ENCODE data around the gene CCDC92B.

Gene CCDC92B

DNA sequence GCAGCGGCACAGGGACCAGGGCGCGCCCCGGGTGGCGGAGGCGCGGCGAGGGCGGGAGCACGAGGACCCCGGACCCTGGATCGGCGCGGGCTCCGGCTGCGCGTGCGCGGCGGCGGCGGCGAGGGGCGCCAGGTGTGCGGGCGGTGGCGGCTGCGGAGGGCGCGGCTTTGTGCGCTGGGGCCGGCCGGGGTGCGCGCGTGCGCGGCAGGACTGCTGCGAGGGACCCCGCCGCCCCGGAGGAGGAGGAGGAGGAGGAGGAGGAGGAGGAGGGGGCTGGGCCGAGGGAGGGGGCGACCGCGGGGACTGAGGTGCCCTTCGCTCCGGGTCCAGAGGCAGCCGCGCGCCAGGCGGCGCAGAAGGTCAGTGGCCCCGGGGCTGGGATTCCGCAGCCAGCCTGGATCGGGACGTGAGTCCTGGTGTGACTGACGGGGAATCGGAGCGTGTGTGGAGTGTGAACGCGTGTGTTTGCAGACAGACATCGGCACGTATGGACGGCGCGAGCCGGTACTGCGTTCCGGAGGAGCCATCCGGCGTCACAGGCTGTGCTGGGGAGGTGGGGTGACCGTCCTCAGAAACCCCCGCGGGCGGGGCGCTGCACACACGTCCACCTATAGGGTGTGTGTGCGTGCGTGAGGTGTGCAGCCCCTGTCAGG, 27.3 kb upstream of the CCDC92B start:
- ATAC-seq: peak; percentile 43

DNA sequence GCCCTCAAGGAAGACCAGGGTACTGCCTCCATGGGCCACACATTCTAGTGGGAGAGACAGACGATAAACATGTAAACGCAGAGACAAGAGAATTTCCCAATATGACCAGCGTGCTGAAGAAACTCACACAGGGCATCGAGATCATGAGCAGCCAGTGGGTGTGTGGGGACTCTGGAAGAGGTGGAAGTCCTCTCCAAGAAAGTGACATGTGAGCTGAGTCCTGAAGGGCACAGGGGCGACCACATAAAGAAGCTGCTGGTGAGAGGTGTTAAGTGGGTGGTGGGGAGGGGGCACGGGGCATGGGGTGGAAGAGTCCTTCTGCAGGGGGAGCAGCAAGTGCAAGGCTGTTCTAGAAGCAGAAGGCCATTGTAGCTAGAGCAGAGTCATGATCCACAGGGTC, 25.8 kb upstream of the CCDC92B start:
- no peak for ATAC-seq
- no peak for TF ChIP-seq SNAI2 (CRISPR knock-in tag; IDR thresholded peaks at IDR 0.05)
- no peak for TF ChIP-seq OSR1 (CRISPR knock-in tag; IDR thresholded peaks at IDR 0.05)
- no peak for TF ChIP-seq ZNF8 (CRISPR knock-in tag; IDR thresholded peaks at IDR 0.05)
- no peak for TF ChIP-seq ESRRG (CRISPR knock-in tag; IDR thresholded peaks at IDR 0.05)
- no peak for TF ChIP-seq ZFP3 (CRISPR knock-in tag; IDR thresholded peaks at IDR 0.05)
- no peak for TF ChIP-seq TOX (CRISPR knock-in tag; IDR thresholded peaks at IDR 0.05; ENCODE audit: borderline replicate concordance)
- no peak for TF ChIP-seq ARNTL (CRISPR knock-in tag; IDR thresholded peaks at IDR 0.05; ENCODE audit: borderline replicate concordance, low read depth)
- no peak for TF ChIP-seq ZC3H10 (CRISPR knock-in tag; IDR thresholded peaks at IDR 0.05)
- no peak for TF ChIP-seq CSDC2 (CRISPR knock-in tag; IDR thresholded peaks at IDR 0.05)
- TF ChIP-seq TCF4 (CRISPR knock-in tag; IDR thresholded peaks at IDR 0.05; ENCODE audit: borderline replicate concordance): no peak
- no peak for TF ChIP-seq RARB (CRISPR knock-in tag; IDR thresholded peaks at IDR 0.05)
- no peak for TF ChIP-seq ISL1 (CRISPR knock-in tag; IDR thresholded peaks at IDR 0.05)
- TF ChIP-seq PPARA (CRISPR knock-in tag; IDR thresholded peaks at IDR 0.05; ENCODE audit: borderline replicate concordance): no peak
- TF ChIP-seq, protein P1, sequence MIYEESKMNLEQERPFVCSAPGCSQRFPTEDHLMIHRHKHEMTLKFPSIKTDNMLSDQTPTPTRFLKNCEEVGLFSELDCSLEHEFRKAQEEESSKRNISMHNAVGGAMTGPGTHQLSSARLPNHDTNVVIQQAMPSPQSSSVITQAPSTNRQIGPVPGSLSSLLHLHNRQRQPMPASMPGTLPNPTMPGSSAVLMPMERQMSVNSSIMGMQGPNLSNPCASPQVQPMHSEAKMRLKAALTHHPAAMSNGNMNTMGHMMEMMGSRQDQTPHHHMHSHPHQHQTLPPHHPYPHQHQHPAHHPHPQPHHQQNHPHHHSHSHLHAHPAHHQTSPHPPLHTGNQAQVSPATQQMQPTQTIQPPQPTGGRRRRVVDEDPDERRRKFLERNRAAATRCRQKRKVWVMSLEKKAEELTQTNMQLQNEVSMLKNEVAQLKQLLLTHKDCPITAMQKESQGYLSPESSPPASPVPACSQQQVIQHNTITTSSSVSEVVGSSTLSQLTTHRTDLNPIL (CRISPR knock-in tag; IDR thresholded peaks at IDR 0.05; ENCODE audit: low read depth): no peak
- TF ChIP-seq ZFP30 (CRISPR knock-in tag; IDR thresholded peaks at IDR 0.05): no peak
- TF ChIP-seq ZNF565 (CRISPR knock-in tag; conservative IDR thresholded peaks at IDR 0.05; ENCODE audit: low read depth): no peak
- no peak for TF ChIP-seq ZNF70 (CRISPR knock-in tag; IDR thresholded peaks at IDR 0.05)
- TF ChIP-seq, protein P2, sequence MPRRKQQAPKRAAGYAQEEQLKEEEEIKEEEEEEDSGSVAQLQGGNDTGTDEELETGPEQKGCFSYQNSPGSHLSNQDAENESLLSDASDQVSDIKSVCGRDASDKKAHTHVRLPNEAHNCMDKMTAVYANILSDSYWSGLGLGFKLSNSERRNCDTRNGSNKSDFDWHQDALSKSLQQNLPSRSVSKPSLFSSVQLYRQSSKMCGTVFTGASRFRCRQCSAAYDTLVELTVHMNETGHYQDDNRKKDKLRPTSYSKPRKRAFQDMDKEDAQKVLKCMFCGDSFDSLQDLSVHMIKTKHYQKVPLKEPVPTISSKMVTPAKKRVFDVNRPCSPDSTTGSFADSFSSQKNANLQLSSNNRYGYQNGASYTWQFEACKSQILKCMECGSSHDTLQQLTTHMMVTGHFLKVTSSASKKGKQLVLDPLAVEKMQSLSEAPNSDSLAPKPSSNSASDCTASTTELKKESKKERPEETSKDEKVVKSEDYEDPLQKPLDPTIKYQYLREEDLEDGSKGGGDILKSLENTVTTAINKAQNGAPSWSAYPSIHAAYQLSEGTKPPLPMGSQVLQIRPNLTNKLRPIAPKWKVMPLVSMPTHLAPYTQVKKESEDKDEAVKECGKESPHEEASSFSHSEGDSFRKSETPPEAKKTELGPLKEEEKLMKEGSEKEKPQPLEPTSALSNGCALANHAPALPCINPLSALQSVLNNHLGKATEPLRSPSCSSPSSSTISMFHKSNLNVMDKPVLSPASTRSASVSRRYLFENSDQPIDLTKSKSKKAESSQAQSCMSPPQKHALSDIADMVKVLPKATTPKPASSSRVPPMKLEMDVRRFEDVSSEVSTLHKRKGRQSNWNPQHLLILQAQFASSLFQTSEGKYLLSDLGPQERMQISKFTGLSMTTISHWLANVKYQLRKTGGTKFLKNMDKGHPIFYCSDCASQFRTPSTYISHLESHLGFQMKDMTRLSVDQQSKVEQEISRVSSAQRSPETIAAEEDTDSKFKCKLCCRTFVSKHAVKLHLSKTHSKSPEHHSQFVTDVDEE (CRISPR knock-in tag; IDR thresholded peaks at IDR 0.05): no peak
- TF ChIP-seq BACH2 (CRISPR knock-in tag; IDR thresholded peaks at IDR 0.05; ENCODE audit: borderline replicate concordance): no peak

More for the DNA sequence above, 27.3 kb upstream of the CCDC92B start:
- TF ChIP-seq CSDC2 (CRISPR knock-in tag; IDR thresholded peaks at IDR 0.05) (no peak), TCF4 (CRISPR knock-in tag; IDR thresholded peaks at IDR 0.05; ENCODE audit: borderline replicate concordance) (no peak), ZNF70 (CRISPR knock-in tag; IDR thresholded peaks at IDR 0.05) (no peak), BACH2 (CRISPR knock-in tag; IDR thresholded peaks at IDR 0.05; ENCODE audit: borderline replicate concordance) (no peak), TOX (CRISPR knock-in tag; IDR thresholded peaks at IDR 0.05; ENCODE audit: borderline replicate concordance) (no peak), RARB (CRISPR knock-in tag; IDR thresholded peaks at IDR 0.05) (no peak), ZFP3 (CRISPR knock-in tag; IDR thresholded peaks at IDR 0.05) (no peak)
- TF ChIP-seq, protein P2 (CRISPR knock-in tag; IDR thresholded peaks at IDR 0.05): no peak
- TF ChIP-seq, protein P3, sequence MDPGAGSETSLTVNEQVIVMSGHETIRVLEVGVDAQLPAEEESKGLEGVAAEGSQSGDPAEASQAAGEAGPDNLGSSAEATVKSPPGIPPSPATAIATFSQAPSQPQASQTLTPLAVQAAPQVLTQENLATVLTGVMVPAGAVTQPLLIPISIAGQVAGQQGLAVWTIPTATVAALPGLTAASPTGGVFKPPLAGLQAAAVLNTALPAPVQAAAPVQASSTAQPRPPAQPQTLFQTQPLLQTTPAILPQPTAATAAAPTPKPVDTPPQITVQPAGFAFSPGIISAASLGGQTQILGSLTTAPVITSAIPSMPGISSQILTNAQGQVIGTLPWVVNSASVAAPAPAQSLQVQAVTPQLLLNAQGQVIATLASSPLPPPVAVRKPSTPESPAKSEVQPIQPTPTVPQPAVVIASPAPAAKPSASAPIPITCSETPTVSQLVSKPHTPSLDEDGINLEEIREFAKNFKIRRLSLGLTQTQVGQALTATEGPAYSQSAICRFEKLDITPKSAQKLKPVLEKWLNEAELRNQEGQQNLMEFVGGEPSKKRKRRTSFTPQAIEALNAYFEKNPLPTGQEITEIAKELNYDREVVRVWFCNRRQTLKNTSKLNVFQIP (CRISPR knock-in tag; IDR thresholded peaks at IDR 0.05; ENCODE audit: borderline replicate concordance, low read depth): no peak
- TF ChIP-seq, protein P1 (CRISPR knock-in tag; IDR thresholded peaks at IDR 0.05; ENCODE audit: low read depth): no peak

Data from SK-N-SH treated with all-trans-retinoic acid at 6 μM for 48 hours (cell line).